ENCODE data around the gene ZBED4.

Gene ZBED4

GRCh38 chr22:49921508-49922278 lies 68.0 kb downstream of the ZBED4 start:
- DNase-seq (ENCODE audit: low read depth, low spot score), result no peak

GRCh38 chr22:49922484-49922883 lies 68.8 kb downstream of the ZBED4 start:
- no peak for DNase-seq (ENCODE audit: low read depth, low spot score)

GRCh38 chr22:49922926-49923325 lies 69.3 kb downstream of the ZBED4 start:
- DNase-seq (ENCODE audit: low read depth, low spot score), result no peak

- no peak for DNase-seq (ENCODE audit: low read depth, low spot score)
Observed at GRCh38 chr22:49923445-49923844, 69.8 kb downstream of the ZBED4 start.

- DNase-seq (ENCODE audit: low read depth, low spot score), result no peak
Observed at GRCh38 chr22:49924113-49924833, 70.6 kb downstream of the ZBED4 start.

- DNase-seq (ENCODE audit: low read depth, low spot score), result no peak
Observed at GRCh38 chr22:49925525-49926128, 72.0 kb downstream of the ZBED4 start.

GRCh38 chr22:49926916-49927315 lies 73.3 kb downstream of the ZBED4 start:
- no peak for DNase-seq (ENCODE audit: low read depth, low spot score)

GRCh38 chr22:49927483-49928184 lies 74.0 kb downstream of the ZBED4 start:
- no peak for DNase-seq (ENCODE audit: low read depth, low spot score)

- no peak for DNase-seq (ENCODE audit: low read depth, low spot score)
Observed at GRCh38 chr22:49928185-49928495, 74.5 kb downstream of the ZBED4 start.

GRCh38 chr22:49928555-49929210 lies 75.0 kb downstream of the ZBED4 start:
- DNase-seq (ENCODE audit: low read depth, low spot score), result no peak

- DNase-seq (ENCODE audit: low read depth, low spot score), result peak; percentile 72
Observed at GRCh38 chr22:49929211-49929979, 75.8 kb downstream of the ZBED4 start.

- DNase-seq (ENCODE audit: low read depth, low spot score), result no peak
Observed at GRCh38 chr22:49929994-49930575, 76.4 kb downstream of the ZBED4 start.

- DNase-seq (ENCODE audit: low read depth, low spot score), result peak; percentile 72
Observed at GRCh38 chr22:49930596-49931412, 77.2 kb downstream of the ZBED4 start.

- DNase-seq (ENCODE audit: low read depth, low spot score), result no peak
Observed at GRCh38 chr22:49933236-49934159, 79.9 kb downstream of the ZBED4 start.

- DNase-seq (ENCODE audit: low read depth, low spot score), result no peak
Observed at GRCh38 chr22:49934160-49934890, 80.7 kb downstream of the ZBED4 start.

GRCh38 chr22:49934891-49935557 lies 81.4 kb downstream of the ZBED4 start:
- no peak for DNase-seq (ENCODE audit: low read depth, low spot score)

GRCh38 chr22:49935561-49935960 lies 81.9 kb downstream of the ZBED4 start:
- no peak for DNase-seq (ENCODE audit: low read depth, low spot score)
